ENCODE results near the gene PTPRB. TPM values are rescaled to one million over a fixed set of nuclear protein-coding genes. Genes with fewer than 3 reads are reported as not detected.

Gene PTPRB
- polyA plus RNA-seq, 3 donors: not detected

DNA sequence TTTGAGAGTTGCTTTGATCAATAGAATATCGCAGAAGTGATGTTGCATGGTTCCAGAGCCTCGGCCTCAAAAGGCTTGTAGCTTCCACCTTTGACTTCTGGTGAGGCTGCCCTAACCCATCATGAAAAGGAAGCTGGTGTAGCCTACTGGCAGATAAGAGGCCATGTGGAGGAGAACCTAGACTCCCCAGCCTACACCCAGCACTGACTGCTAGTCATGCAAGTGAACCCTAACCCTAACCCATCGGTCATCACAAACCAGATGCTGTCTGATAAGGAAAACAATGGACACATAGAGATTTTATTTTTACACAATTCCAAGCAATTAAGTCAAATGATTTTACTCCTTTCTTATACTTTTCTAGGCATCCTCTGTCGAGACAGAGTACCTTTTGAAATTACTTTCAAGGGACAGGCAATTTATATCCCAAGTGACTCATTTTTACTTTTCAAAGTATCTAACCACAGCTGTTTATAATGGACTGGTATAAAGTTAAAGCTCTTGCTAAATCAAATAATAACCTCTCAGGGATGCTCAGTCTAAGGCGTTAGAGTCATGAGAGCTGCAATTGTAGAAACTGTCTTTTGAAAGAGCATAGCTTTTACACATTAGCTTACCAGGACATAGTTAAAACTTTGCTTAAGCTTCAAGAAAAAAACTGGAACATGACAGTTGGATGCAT lies 17.6 kb downstream of the PTPRB start:
- Mint-ChIP-seq H3K4me1 (no peaks in the 10 kb centered on the region), H3K36me3 (no peaks in the 10 kb centered on the region), H3K4me3 (no peak overlapping the region), H3K9me3 (no peaks in the 10 kb centered on the region), H3K27me3 (ENCODE audit: low read depth in 3 of 3) (peaks cover 0 to 1% (median 0%) of the 10 kb centered on the region in 3 donors), H3K27ac (no peak overlapping the region)
- 100% methylated on average over 1 of the region's 5 CpGs for WGBS (ENCODE audit: insufficient coverage)
- Histone ChIP-seq H3K4me2 (replicated peaks; ENCODE audit: extremely low read depth, low read length, poor library complexity, severe bottlenecking) (no peak overlapping the region), H3K27ac (ENCODE audit: low read depth in 1 of 2, low read length in 2 of 2) (no peak overlapping the region), H3K4me1 (ENCODE audit: control insufficient read depth in 1 of 2, insufficient read depth in 2 of 2, low read length in 2 of 2) (no peaks in the 10 kb centered on the region), H3K9ac (ENCODE audit: insufficient read depth, low read length, poor library complexity, severe bottlenecking) (no peak overlapping the region), H4K20me1 (ENCODE audit: insufficient read depth, low read length) (no peaks in the 10 kb centered on the region), H3K27me3 (ENCODE audit: control insufficient read depth in 2 of 2, insufficient read depth in 2 of 2, low read length in 2 of 2) (peaks cover 0 to 2% of the 10 kb centered on the region in 2 donors), H3K36me3 (replicated peaks in 1 of 2; ENCODE audit: control insufficient read depth in 1 of 2, insufficient read depth in 2 of 2, low read length in 2 of 2) (no peaks in the 10 kb centered on the region), H3K9me3 (replicated peaks in 1 of 2; ENCODE audit: control insufficient read depth in 1 of 2, insufficient read depth in 1 of 2, low read length in 2 of 2) (no peaks in the 10 kb centered on the region), H2AFZ (ENCODE audit: insufficient read depth, low read depth, low read length, poor library complexity, severe bottlenecking) (no peak overlapping the region), H3K4me3 (replicated peaks in 1 of 3; ENCODE audit: low read depth in 2 of 3, low read length in 3 of 3) (no peak overlapping the region), H3K79me2 (ENCODE audit: insufficient read depth, low read length) (no peaks in the 10 kb centered on the region)
- TF ChIP-seq, protein P1, sequence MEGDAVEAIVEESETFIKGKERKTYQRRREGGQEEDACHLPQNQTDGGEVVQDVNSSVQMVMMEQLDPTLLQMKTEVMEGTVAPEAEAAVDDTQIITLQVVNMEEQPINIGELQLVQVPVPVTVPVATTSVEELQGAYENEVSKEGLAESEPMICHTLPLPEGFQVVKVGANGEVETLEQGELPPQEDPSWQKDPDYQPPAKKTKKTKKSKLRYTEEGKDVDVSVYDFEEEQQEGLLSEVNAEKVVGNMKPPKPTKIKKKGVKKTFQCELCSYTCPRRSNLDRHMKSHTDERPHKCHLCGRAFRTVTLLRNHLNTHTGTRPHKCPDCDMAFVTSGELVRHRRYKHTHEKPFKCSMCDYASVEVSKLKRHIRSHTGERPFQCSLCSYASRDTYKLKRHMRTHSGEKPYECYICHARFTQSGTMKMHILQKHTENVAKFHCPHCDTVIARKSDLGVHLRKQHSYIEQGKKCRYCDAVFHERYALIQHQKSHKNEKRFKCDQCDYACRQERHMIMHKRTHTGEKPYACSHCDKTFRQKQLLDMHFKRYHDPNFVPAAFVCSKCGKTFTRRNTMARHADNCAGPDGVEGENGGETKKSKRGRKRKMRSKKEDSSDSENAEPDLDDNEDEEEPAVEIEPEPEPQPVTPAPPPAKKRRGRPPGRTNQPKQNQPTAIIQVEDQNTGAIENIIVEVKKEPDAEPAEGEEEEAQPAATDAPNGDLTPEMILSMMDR (IDR thresholded peaks at IDR 0.05): no peak
- intact Hi-C loops (cut with micrococcal nuclease): no loop called here
- DNase-seq: no peak

DNA sequence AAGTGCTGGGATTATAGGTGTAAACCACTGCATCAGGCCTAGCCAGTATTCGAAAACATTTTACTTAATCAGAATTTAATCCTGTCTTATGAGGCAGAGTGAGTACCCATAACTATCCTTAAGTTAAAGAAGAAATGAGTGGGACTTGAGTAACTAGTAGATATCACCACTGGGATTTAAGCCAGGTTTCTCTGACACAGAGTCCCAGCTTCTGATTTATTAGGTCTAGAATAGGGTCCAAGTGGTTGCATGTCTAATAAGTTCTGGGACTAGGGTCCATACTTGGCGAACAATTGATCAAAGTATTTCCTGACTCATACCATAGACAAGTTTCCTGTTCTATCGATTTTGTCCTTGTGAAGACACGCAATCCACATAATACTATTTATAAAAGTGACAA lies 18.9 kb downstream of the PTPRB start:
- TF ChIP-seq, protein P1 (IDR thresholded peaks at IDR 0.05): no peak
- DNase-seq: no peak
- Histone ChIP-seq H3K9me3 (replicated peaks in 1 of 2; ENCODE audit: control insufficient read depth in 1 of 2, insufficient read depth in 1 of 2, low read length in 2 of 2) (no peaks in the 10 kb centered on the region), H3K4me3 (replicated peaks in 1 of 3; ENCODE audit: low read depth in 2 of 3, low read length in 3 of 3) (no peak overlapping the region), H3K4me2 (replicated peaks; ENCODE audit: extremely low read depth, low read length, poor library complexity, severe bottlenecking) (no peak overlapping the region), H3K27ac (ENCODE audit: low read depth in 1 of 2, low read length in 2 of 2) (no peak overlapping the region), H4K20me1 (ENCODE audit: insufficient read depth, low read length) (no peaks in the 10 kb centered on the region), H3K79me2 (ENCODE audit: insufficient read depth, low read length) (no peaks in the 10 kb centered on the region), H3K27me3 (ENCODE audit: control insufficient read depth in 2 of 2, insufficient read depth in 2 of 2, low read length in 2 of 2) (peaks cover 0 to 2% of the 10 kb centered on the region in 2 donors), H3K4me1 (ENCODE audit: control insufficient read depth in 1 of 2, insufficient read depth in 2 of 2, low read length in 2 of 2) (no peaks in the 10 kb centered on the region), H3K36me3 (replicated peaks in 1 of 2; ENCODE audit: control insufficient read depth in 1 of 2, insufficient read depth in 2 of 2, low read length in 2 of 2) (no peaks in the 10 kb centered on the region), H2AFZ (ENCODE audit: insufficient read depth, low read depth, low read length, poor library complexity, severe bottlenecking) (no peak overlapping the region), H3K9ac (ENCODE audit: insufficient read depth, low read length, poor library complexity, severe bottlenecking) (no peak overlapping the region)
- H3K9me3 Mint-ChIP-seq: no peaks in the 10 kb centered on the region
- intact Hi-C loops (cut with micrococcal nuclease): no loop called here
- no CpG with 5 or more reads among the region's 4 CpGs for whole genome bisulfite sequencing (ENCODE audit: insufficient coverage)
- H3K36me3 Mint-ChIP-seq: no peaks in the 10 kb centered on the region
- no peak overlapping the region for H3K4me3 Mint-ChIP-seq
- H3K27me3 Mint-ChIP-seq (ENCODE audit: low read depth in 3 of 3): peaks cover 0 to 2% (median 1%) of the 10 kb centered on the region in 3 donors
- no peak overlapping the region for H3K27ac Mint-ChIP-seq
- H3K4me1 Mint-ChIP-seq: no peaks in the 10 kb centered on the region
